GM13977 (cell line): ENCODE measurements around the gene RGL2.

Experiments
- DNase-seq: peaks from one replicate; pipeline ENCODE4 v3.0.0; 2012; ENCODE audit warnings: low spot score
- in situ Hi-C: fragments of 300-500 bp; cut with MboI; formaldehyde crosslinking; loops from one replicate; pipeline ENCODE4 v1.12.0; 2022; ENCODE audit warnings: low sequenced_read_pairs, low pct_unique_long_range_greater_than_20kb, mixed read lengths, inconsistent platforms; ENCODE audit not compliant: unreplicated experiment
- TF ChIP-seq, protein P1 (sequence below): IDR thresholded peaks from 2 replicates; pipeline ENCODE4 v1.5.1; 2012; ENCODE audit warnings: mild to moderate bottlenecking, control low read depth; ENCODE audit not compliant: insufficient read depth; ENCODE audit errors: extremely low read depth, missing control alignments

The RGL2 gene

DNA sequence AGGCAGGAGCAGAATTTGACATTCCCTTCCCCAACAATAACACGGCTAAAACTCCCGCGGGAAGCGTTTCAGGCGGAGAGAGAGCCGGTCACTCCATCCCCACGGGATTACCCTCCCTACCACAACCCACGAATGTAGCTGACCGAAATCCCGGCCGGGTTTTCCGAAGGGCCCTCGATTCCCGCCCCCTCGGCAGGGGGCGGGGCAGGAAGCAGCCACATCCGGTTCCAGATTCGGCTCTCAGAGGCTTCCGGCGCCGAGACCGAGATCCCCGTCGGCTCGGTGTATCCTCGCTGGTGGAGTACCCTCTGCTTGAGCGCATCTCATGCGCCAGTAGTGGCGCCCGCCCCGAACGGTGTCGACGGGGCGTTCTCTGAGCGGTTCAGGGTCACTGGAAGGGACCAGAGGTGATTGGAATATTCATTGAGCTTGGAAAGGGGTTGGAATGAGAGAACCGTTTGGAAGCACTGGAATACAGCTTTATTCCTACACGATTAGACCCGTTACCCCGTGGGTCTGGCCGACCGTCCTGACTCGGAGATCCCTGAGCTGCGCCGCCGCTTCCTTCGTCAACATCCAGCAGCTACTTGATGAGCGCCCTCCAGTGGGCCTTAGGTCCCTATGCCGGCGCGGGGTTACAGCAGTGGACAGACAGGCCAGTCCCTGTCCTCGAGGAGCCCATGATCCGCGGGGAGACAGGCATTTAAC is 649 bp upstream of the RGL2 start:
- peak; percentile 92 for DNase-seq
- in situ Hi-C loops: no loop called here
- TF ChIP-seq, protein P1, sequence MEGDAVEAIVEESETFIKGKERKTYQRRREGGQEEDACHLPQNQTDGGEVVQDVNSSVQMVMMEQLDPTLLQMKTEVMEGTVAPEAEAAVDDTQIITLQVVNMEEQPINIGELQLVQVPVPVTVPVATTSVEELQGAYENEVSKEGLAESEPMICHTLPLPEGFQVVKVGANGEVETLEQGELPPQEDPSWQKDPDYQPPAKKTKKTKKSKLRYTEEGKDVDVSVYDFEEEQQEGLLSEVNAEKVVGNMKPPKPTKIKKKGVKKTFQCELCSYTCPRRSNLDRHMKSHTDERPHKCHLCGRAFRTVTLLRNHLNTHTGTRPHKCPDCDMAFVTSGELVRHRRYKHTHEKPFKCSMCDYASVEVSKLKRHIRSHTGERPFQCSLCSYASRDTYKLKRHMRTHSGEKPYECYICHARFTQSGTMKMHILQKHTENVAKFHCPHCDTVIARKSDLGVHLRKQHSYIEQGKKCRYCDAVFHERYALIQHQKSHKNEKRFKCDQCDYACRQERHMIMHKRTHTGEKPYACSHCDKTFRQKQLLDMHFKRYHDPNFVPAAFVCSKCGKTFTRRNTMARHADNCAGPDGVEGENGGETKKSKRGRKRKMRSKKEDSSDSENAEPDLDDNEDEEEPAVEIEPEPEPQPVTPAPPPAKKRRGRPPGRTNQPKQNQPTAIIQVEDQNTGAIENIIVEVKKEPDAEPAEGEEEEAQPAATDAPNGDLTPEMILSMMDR: peak; percentile 81

DNA sequence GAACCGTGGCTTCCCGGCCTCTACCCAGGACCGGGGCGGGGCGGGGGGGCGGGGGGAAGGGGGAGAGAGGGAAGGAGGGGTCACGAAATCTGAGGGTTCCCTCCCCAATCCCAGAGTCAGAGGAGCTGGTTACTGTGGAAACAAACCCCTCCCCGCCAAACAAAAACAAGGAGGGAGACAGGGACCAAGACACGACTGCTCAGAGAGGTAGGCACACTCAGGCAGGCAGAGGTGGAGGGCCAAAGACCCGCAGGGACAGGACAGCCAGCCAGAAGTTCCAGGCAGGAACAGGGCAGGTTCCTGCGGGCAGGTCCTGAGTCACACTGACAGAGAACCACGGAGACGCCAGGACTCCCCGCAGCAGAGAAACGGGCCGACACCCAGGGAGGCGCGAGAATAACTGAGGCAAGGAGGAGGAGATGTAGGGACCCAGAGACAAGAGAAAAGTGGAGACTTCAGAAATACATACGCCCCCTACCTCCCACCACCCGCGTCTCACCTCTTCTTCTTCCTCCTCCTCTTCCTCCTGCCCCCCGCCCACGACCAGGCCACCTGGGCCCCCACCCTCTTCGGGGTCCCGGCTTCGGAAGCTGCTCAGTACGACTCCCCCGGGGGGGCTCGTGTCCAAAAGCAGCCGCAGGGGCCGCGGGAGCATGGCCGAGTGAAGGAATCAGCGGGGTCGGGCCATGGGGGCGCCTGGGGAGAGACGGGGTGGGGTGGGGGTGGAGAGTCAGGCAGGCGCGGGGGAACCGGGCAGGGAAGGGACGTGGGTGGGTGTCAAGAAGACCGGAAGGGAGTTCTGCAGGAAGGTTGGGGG is 578 bp downstream of the RGL2 start:
- DNase-seq: peak; percentile 88
- in situ Hi-C loops: no loop called here
- TF ChIP-seq, protein P1: no peak

DNA sequence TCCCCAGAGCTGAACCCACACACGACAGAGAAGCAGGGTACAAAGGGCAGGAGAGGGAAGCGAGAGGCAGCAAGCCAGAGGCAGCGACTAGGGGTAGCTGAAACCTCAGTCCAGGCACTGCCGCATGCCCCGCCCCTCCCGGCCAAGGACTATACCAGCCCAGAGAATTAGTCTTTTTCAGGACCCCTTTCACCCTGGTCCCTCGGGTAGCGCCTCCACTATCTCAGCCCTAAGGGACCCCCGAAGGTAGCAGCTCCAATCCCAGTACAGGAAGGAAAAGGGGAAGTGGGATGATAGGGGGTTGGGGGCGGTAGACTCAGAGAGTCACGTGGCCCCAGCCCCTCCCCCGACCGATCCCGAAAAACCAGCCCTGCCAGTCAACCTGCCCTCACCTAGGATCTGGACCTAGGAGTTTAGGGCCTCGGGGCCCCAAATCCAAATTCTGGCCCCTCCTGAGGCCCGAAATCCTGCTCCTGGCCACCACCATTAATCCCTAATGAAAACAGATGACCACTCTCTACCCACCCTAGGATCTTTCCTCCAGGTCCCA is 1.3 kb downstream of the RGL2 start:
- TF ChIP-seq, protein P1: no peak
- peak; percentile 64 for DNase-seq
- in situ Hi-C loops: no loop called here

DNA sequence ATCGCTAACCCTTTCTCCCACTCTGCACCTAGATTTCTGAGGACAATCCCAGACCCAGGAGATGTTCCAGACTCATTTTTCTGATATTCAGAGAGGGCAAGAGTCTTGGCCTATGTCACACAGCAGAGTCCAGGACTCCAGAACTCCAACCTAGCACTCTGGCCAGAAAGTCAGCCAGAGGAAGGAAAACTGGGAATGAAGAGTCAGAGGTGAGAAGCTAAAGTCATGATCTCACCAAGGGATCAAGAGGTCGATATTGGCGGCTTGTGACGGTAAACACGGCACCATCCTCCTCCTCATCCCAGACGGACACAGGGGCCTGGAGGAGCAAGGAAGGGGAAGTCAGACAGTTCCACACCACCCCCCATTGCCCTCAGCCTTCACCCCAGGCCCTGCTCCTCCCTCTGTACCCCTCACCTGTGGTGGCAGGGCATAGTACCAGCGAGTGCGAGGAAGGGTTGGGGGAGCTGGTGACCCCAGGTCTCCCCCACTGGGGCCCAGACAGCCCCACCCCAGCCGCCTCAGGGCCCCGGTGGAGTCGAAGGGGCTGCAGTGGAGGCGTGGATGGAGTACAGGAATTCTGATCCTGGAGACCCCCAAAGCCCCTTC is 1.8 kb downstream of the RGL2 start:
- DNase-seq: no peak
- TF ChIP-seq, protein P1: no peak
- in situ Hi-C loops: no loop called here

DNA sequence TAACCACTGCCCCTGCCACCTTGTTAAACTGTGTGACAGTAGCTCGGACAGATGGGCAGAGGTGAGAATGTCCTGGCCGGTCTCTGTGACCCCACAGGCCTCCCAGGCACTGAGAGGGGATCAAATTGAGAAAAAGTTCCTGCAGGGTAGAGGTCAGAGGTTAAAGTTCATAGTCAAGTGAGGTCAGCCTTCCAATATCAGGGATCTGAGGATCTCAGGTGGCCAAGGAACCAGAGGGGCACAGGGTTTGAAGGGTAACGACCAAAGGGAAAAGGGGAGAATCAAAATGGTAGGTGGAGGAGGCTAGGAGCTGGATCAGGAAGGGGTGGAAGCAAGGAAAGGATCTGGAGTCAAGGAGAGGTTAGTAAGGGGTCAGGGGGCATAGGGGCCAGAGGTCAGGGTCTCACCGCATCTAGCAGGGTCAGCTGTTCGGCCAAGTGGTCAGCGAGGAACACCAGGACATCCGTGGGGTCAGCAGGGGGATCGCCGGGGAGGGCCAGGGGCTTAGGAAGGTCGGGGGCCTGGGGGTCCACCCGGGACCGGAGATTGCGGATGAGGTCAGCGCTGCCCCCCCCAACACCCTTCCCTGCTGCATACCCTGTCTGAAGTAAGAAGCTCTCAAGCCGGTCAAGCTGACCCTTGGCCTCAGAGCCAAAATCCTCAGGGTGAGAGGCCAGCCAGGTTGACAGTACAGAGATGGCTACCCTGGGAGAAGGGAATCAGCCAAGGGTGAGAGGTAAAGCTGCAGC is 2.9 kb downstream of the RGL2 start:
- TF ChIP-seq, protein P1: no peak
- in situ Hi-C loops: no loop called here
- DNase-seq: no peak
